Neural progenitor cell (in vitro differentiated cells): ENCODE data around the gene VAMP2. TPM values are rescaled to one million over a fixed set of nuclear protein-coding genes. Genes with fewer than 3 reads are reported as not detected.

Experiments used
- DNase-seq: peaks from one replicate; pipeline ENCODE4 v3.0.0-alpha.2; 2016; ENCODE audit warnings: low spot score
- H2AFZ ChIP-seq: fragments of 200-600 bp; sonication (generic); replicated peaks from 2 replicates; pipeline ENCODE4 v1.6.1; 2016; ENCODE audit warnings: antibody characterized with exemption
- H3F3A ChIP-seq: fragments of 200-600 bp; sonication (generic); 2 replicates; pipeline ENCODE4 v1.6.1; 2016; ENCODE audit warnings: antibody characterized with exemption, low read depth
- H3K27ac ChIP-seq: fragments of 200-600 bp; sonication (generic); 2 replicates; pipeline ENCODE4 v1.5.1; 2016; ENCODE audit warnings: mild to moderate bottlenecking
- H3K27me3 ChIP-seq: fragments of 200-600 bp; sonication (generic); 2 replicates; pipeline ENCODE4 v1.6.1; 2016; ENCODE audit warnings: mild to moderate bottlenecking, moderate library complexity
- H3K36me3 ChIP-seq: fragments of 200-600 bp; sonication (generic); 2 replicates; pipeline ENCODE4 v1.5.1; 2016
- H3K4me1 ChIP-seq: fragments of 200-600 bp; sonication (generic); 2 replicates; pipeline ENCODE4 v1.6.1; 2016; ENCODE audit warnings: mixed run types
- H3K4me2 ChIP-seq: fragments of 200-600 bp; sonication (generic); 2 replicates; pipeline ENCODE4 v1.6.1; 2016
- H3K4me3 ChIP-seq: fragments of 200-600 bp; sonication (generic); 2 replicates; pipeline ENCODE4 v1.5.1; 2016
- H3K79me2 ChIP-seq: fragments of 200-600 bp; sonication (generic); 2 replicates; pipeline ENCODE4 v1.6.1; 2016; ENCODE audit warnings: low read depth
- H3K9ac ChIP-seq: fragments of 200-600 bp; sonication (generic); 2 replicates; pipeline ENCODE4 v1.6.1; 2016
- H3K9me3 ChIP-seq: fragments of 200-600 bp; sonication (generic); 2 replicates; pipeline ENCODE4 v1.5.1; 2016; ENCODE audit warnings: low read depth
- H4K20me1 ChIP-seq: fragments of 200-600 bp; sonication (generic); 2 replicates; pipeline ENCODE4 v1.6.1; 2016; ENCODE audit warnings: low read depth
- H3K27ac Mint-ChIP-seq: 3 replicates; pipeline ENCODE4 v1.8.0; 2021; ENCODE audit warnings: mixed read lengths
- H3K27me3 Mint-ChIP-seq: 2 replicates; pipeline ENCODE4 v1.8.0; 2022; ENCODE audit warnings: low read depth, mild to moderate bottlenecking, inconsistent platforms, moderate library complexity, mixed read lengths; ENCODE audit not compliant: insufficient read depth
- H3K36me3 Mint-ChIP-seq: 3 replicates; pipeline ENCODE4 v1.8.0; 2021; ENCODE audit warnings: mixed read lengths
- H3K4me1 Mint-ChIP-seq: 3 replicates; pipeline ENCODE4 v1.8.0; 2021; ENCODE audit warnings: mixed read lengths
- H3K4me3 Mint-ChIP-seq: 3 replicates; pipeline ENCODE4 v1.8.0; 2021; ENCODE audit warnings: mild to moderate bottlenecking, moderate library complexity, mixed read lengths
- H3K9me3 Mint-ChIP-seq: 3 replicates; pipeline ENCODE4 v1.8.0; 2020; ENCODE audit warnings: mixed read lengths
- CTCF ChIP-seq: fragments of 200-600 bp; sonication (generic); IDR thresholded peaks from 2 replicates; pipeline ENCODE4 v1.5.1; 2017; ENCODE audit warnings: antibody characterized with exemption, mild to moderate bottlenecking
- EZH2 ChIP-seq: fragments of 200-600 bp; sonication (generic); IDR thresholded peaks from 2 replicates; pipeline ENCODE4 v1.6.1; 2017; ENCODE audit warnings: antibody characterized with exemption, mild to moderate bottlenecking, moderate library complexity
- EZH2phosphoT487 ChIP-seq: fragments of 200-600 bp; sonication (generic); IDR thresholded peaks from 2 replicates; pipeline ENCODE4 v1.6.1; 2017; ENCODE audit warnings: antibody characterized with exemption
- total RNA-seq: library from RNA; depleted of rRNA; stranded (reverse); fragments of >200 nt; gene quantifications from 2 replicates; pipeline ENCODE4 v1.2.3, GENCODE V29; 2015; ENCODE audit warnings: low replicate concordance

VAMP2 gene
- total RNA-seq, 1 donor from 2014 or later = 11.7 TPM

GRCh38 chr17:8121407-8121680, 41.4 kb downstream of the VAMP2 start:
- H3K27me3 ChIP-seq = peaks cover 64% of the 10 kb centered on the region
- H3K4me1 Mint-ChIP-seq = peaks cover 48% of the 10 kb centered on the region
- peak overlapping the region; percentile 91 for H3K4me3 Mint-ChIP-seq
- H3K27me3 Mint-ChIP-seq = peaks cover 85% of the 10 kb centered on the region
- no peak overlapping the region for H2AFZ ChIP-seq
- no peak for DNase-seq
- no peak for TF ChIP-seq EZH2phosphoT487
- peaks cover 7% of the 10 kb centered on the region for H3K36me3 Mint-ChIP-seq
- H3K36me3 ChIP-seq = no peaks in the 10 kb centered on the region
- H3K4me1 ChIP-seq = peaks cover 11% of the 10 kb centered on the region
- no peak overlapping the region for H3K27ac ChIP-seq
- H3K4me3 ChIP-seq = peak overlapping the region; percentile 75
- peaks cover 72% of the 10 kb centered on the region for H3F3A ChIP-seq
- H3K27ac Mint-ChIP-seq = no peak overlapping the region
- peak overlapping the region; percentile 90 for H3K4me2 ChIP-seq
- no peaks in the 10 kb centered on the region for H3K9me3 ChIP-seq
- H4K20me1 ChIP-seq = peaks cover 22% of the 10 kb centered on the region
- H3K9ac ChIP-seq = no peak overlapping the region
- H3K79me2 ChIP-seq = no peaks in the 10 kb centered on the region
- peaks cover 24% of the 10 kb centered on the region for H3K9me3 Mint-ChIP-seq

GRCh38 chr17:8120520-8121406, 42.0 kb downstream of the VAMP2 start:
- no peak for TF ChIP-seq EZH2phosphoT487
- TF ChIP-seq CTCF = peak; percentile 47
- TF ChIP-seq EZH2 = no peak
- DNase-seq = peak; percentile 87
- Histone ChIP-seq H3K4me3 (peak overlapping the region; percentile 75), H3K36me3 (no peaks in the 10 kb centered on the region), H4K20me1 (peaks cover 22% of the 10 kb centered on the region), H3K79me2 (no peaks in the 10 kb centered on the region), H3K27ac (no peak overlapping the region), H3K9me3 (no peaks in the 10 kb centered on the region), H2AFZ (peak overlapping the region; percentile 31), H3K4me2 (peak overlapping the region; percentile 90), H3K27me3 (peaks cover 67% of the 10 kb centered on the region), H3F3A (peaks cover 66% of the 10 kb centered on the region), H3K4me1 (peaks cover 11% of the 10 kb centered on the region), H3K9ac (no peak overlapping the region)
- Mint-ChIP-seq H3K9me3 (peaks cover 24% of the 10 kb centered on the region), H3K27ac (peak overlapping the region; percentile 97), H3K4me3 (peak overlapping the region; percentile 91), H3K27me3 (peaks cover 83% of the 10 kb centered on the region), H3K36me3 (peaks cover 7% of the 10 kb centered on the region), H3K4me1 (peaks cover 48% of the 10 kb centered on the region)

GRCh38 chr17:8119581-8120519, 42.9 kb downstream of the VAMP2 start:
- peaks cover 6% of the 10 kb centered on the region for H3K4me1 ChIP-seq
- TF ChIP-seq CTCF (no peak), EZH2phosphoT487 (no peak), EZH2 (no peak)

More at GRCh38 chr17:8119581-8120519, 42.9 kb downstream of the VAMP2 start:
- Histone ChIP-seq H4K20me1 (peaks cover 17% of the 10 kb centered on the region), H3K27ac (no peak overlapping the region), H3K9me3 (no peaks in the 10 kb centered on the region), H3K4me2 (peak overlapping the region; percentile 90), H2AFZ (peak overlapping the region; percentile 31), H3K36me3 (no peaks in the 10 kb centered on the region), H3K79me2 (no peaks in the 10 kb centered on the region), H3K4me3 (peak overlapping the region; percentile 75), H3K9ac (no peak overlapping the region), H3K27me3 (peaks cover 69% of the 10 kb centered on the region), H3F3A (peaks cover 61% of the 10 kb centered on the region)
- H3K4me1 Mint-ChIP-seq = peaks cover 42% of the 10 kb centered on the region
- DNase-seq = peak; percentile 92
- peaks cover 19% of the 10 kb centered on the region for H3K9me3 Mint-ChIP-seq
- peaks cover 79% of the 10 kb centered on the region for H3K27me3 Mint-ChIP-seq
- H3K4me3 Mint-ChIP-seq = peak overlapping the region; percentile 91
- H3K36me3 Mint-ChIP-seq = peaks cover 5% of the 10 kb centered on the region
- H3K27ac Mint-ChIP-seq = peak overlapping the region; percentile 94
